Osteoblast (primary cell): Measurements from ENCODE around the gene SLC5A10. TPM values are rescaled to one million over a fixed set of nuclear protein-coding genes. Genes with fewer than 3 reads are reported as not detected.

Experiments
- DNase-seq: peaks from one replicate; pipeline ENCODE4 v3.0.0; 2011; ENCODE audit warnings: low spot score, mixed read lengths; ENCODE audit not compliant: insufficient read length; ENCODE audit errors: missing footprints
- H2AFZ ChIP-seq: 2 replicates; pipeline ENCODE4 v1.6.0; 2011; ENCODE audit warnings: mild to moderate bottlenecking, low read length
- H3K27ac ChIP-seq: 2 replicates; pipeline ENCODE4 v1.5.1; 2011; ENCODE audit warnings: mild to moderate bottlenecking, low read depth, low read length, moderate library complexity
- H3K27me3 ChIP-seq: 2 replicates; pipeline ENCODE4 v1.6.0; 2012; ENCODE audit warnings: mild to moderate bottlenecking, control low read depth, inconsistent platforms, low read length, moderate library complexity; ENCODE audit not compliant: insufficient read depth
- H3K36me3 ChIP-seq: 2 replicates; pipeline ENCODE4 v1.5.1; 2011; ENCODE audit warnings: mild to moderate bottlenecking, low read length, control low read depth, moderate library complexity; ENCODE audit not compliant: insufficient read depth
- H3K4me1 ChIP-seq: 2 replicates; pipeline ENCODE4 v1.5.1; 2011; ENCODE audit warnings: mild to moderate bottlenecking, low read length, control low read depth, moderate library complexity; ENCODE audit not compliant: insufficient read depth
- H3K4me2 ChIP-seq: 2 replicates; pipeline ENCODE4 v1.6.0; 2011; ENCODE audit warnings: mild to moderate bottlenecking, low read length; ENCODE audit not compliant: insufficient read depth
- H3K4me3 ChIP-seq: fragments of 200-600 bp; sonication (generic); 3 replicates; pipeline ENCODE4 v1.5.1; 2012; ENCODE audit warnings: mild to moderate bottlenecking, low read length, inconsistent platforms; ENCODE audit not compliant: insufficient read depth
- H3K79me2 ChIP-seq: 2 replicates; pipeline ENCODE4 v1.6.0; 2012; ENCODE audit warnings: mild to moderate bottlenecking, low read length, control low read depth, inconsistent platforms; ENCODE audit not compliant: insufficient read depth
- H3K9me3 ChIP-seq: 2 replicates; pipeline ENCODE4 v1.5.1; 2011; ENCODE audit warnings: low read depth, low read length, control low read depth
- H4K20me1 ChIP-seq: 2 replicates; pipeline ENCODE4 v1.6.0; 2012; ENCODE audit warnings: mild to moderate bottlenecking, low read length, control low read depth; ENCODE audit not compliant: insufficient read depth
- CTCF ChIP-seq: IDR thresholded peaks from 2 replicates; pipeline ENCODE4 v1.5.1; 2011; ENCODE audit warnings: mild to moderate bottlenecking, low read depth, low read length, moderate library complexity; ENCODE audit errors: extremely low read depth
- total RNA-seq: library from RNA; depleted of rRNA; stranded (reverse); fragments of >200 nt; gene quantifications from 2 replicates; pipeline ENCODE4 v1.2.3, GENCODE V29; 2012

SLC5A10 gene
- total RNA-seq, 1 donor = not detected

GRCh38 chr17:18990331-18990730 is 38.4 kb downstream of the SLC5A10 start:
- Histone ChIP-seq H3K36me3 (peaks cover 15% of the 10 kb centered on the region), H3K4me2 (no peak overlapping the region), H3K4me3 (no peak overlapping the region), H2AFZ (no peak overlapping the region), H3K27me3 (no peaks in the 10 kb centered on the region), H3K27ac (no peak overlapping the region), H3K9me3 (no peaks in the 10 kb centered on the region), H4K20me1 (peaks cover 30% of the 10 kb centered on the region), H3K4me1 (no peaks in the 10 kb centered on the region), H3K79me2 (peaks cover 65% of the 10 kb centered on the region)
- TF ChIP-seq CTCF = no peak
- no peak for DNase-seq

DNA sequence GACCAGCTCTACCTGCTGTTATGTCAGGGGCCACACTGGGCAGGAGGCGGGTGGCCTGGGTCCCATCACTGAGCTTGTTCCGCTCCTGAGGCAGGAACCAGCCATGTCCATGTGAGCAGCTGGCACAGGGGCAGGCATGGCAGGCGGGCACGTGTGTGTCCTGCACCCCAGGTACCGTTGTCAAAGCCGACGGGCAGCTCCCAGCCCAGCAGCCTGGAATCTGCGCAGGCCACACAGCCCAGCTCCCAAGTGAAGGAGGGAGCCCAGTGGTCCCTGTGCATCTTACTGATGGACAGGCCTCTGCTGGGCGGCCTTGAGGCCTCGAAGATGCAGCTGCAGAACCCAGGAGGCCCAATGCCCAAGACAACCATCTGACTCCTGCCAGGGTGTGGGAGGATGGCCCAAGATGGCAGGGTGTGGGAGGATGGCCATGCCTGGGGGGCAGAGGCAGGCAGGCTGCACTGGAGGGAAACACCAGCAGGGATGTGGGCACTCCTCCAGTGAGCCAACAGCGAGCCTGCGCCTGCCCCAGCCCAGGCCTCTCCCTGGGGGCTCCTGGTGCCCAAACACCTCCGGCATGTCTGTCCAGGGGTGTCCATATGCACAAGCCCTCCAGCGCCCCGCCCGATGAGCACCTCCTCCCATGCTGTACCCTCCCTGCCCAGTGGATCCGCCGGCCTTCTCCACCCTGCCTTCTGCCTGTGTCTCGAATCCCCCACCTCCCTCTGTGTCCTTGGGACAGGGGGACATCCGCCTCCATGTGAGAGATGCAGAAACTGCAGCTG is 39.8 kb downstream of the SLC5A10 start:
- Histone ChIP-seq H3K27ac (no peak overlapping the region), H2AFZ (no peak overlapping the region), H3K4me1 (no peaks in the 10 kb centered on the region), H3K9me3 (no peaks in the 10 kb centered on the region), H4K20me1 (peaks cover 32% of the 10 kb centered on the region), H3K27me3 (no peaks in the 10 kb centered on the region), H3K4me3 (no peak overlapping the region), H3K36me3 (peaks cover 22% of the 10 kb centered on the region), H3K79me2 (peaks cover 77% of the 10 kb centered on the region), H3K4me2 (no peak overlapping the region)
- no peak for DNase-seq
- TF ChIP-seq CTCF = no peak

DNA sequence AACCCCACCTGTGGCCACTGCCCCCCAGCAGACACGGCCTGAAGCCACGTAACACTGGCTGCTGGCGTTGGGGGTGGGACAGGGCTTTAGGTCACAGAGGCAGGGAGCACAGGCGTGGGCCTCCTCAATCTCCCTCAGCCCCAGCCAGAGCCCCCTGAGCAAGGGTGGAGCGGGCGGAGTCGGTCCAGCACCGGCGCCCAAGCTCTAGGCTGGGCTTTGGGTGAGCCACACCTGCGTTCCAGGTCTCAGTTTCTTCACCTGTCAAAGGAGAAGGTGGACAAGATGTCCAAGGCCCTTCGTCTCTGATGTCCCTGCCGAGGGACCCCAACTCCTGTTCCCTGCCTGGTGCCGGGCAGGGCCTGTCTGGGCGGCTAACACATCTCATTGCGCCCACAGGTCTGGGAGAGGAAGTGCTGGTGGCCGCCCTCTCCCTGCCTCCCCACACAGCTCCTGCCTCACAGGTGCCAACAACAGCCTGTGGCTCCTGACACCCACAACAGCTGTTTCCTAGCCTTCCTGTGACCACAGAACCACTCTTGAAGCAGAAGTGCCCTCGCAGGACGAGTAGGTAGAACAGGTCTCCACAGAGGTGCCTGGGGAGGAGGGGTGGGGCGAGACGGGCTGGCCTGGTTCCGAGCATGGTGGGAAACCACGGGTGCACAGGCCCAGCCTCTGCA is 40.6 kb downstream of the SLC5A10 start:
- Histone ChIP-seq H2AFZ (no peak overlapping the region), H3K27ac (no peak overlapping the region), H3K4me1 (no peaks in the 10 kb centered on the region), H3K79me2 (peaks cover 86% of the 10 kb centered on the region), H4K20me1 (peaks cover 39% of the 10 kb centered on the region), H3K4me3 (no peak overlapping the region), H3K4me2 (no peak overlapping the region), H3K9me3 (no peaks in the 10 kb centered on the region), H3K36me3 (peaks cover 24% of the 10 kb centered on the region), H3K27me3 (no peaks in the 10 kb centered on the region)
- TF ChIP-seq CTCF = no peak
- no peak for DNase-seq

GRCh38 chr17:18993905-18994526 is 42.1 kb downstream of the SLC5A10 start:
- peaks cover 22% of the 10 kb centered on the region for H3K36me3 ChIP-seq
- no peak for TF ChIP-seq CTCF
- DNase-seq = no peak
- peaks cover 48% of the 10 kb centered on the region for H4K20me1 ChIP-seq
- H3K4me1 ChIP-seq = no peaks in the 10 kb centered on the region
- H3K27me3 ChIP-seq = no peaks in the 10 kb centered on the region
- H3K9me3 ChIP-seq = no peaks in the 10 kb centered on the region
- H3K4me3 ChIP-seq = no peak overlapping the region
- no peak overlapping the region for H3K27ac ChIP-seq
- H3K79me2 ChIP-seq = peaks cover 95% of the 10 kb centered on the region
- no peak overlapping the region for H3K4me2 ChIP-seq
- H2AFZ ChIP-seq = no peak overlapping the region
